HG03064 (cell line): ENCODE measurements around the gene CEP19.

Experiments
- ATAC-seq: cut with Tn5 transposase; IDR thresholded peaks from one replicate; pipeline ENCODE4 v1.9.1; 2021; ENCODE audit warnings: low read depth; ENCODE audit not compliant: unreplicated experiment

The CEP19 gene

GRCh38 chr3:196712514-196713413 lies 714 bp upstream of the CEP19 start:
- peak; percentile 45 for ATAC-seq

- ATAC-seq = no peak
Observed at GRCh38 chr3:196708467-196708866, 3.6 kb downstream of the CEP19 start.

DNA sequence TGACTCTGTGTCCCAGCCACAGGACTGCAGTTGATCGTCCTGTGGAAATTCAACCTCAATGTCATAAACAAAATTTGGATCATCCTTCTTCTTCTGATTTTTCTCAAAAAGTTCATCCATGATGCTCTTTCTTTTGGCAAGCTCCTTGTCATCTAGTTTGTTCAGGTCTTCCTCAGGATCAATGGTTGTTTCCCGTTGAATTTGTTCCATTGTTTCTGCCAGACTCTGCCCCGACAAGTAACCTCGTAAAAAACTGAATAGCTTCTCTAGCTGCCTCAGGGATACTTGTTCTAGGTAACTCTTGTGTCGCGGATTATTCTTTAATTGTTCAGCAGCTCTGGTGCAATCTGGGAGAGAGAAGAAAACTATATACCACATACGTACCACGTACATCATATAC lies 4.5 kb downstream of the CEP19 start:
- ATAC-seq = no peak

DNA sequence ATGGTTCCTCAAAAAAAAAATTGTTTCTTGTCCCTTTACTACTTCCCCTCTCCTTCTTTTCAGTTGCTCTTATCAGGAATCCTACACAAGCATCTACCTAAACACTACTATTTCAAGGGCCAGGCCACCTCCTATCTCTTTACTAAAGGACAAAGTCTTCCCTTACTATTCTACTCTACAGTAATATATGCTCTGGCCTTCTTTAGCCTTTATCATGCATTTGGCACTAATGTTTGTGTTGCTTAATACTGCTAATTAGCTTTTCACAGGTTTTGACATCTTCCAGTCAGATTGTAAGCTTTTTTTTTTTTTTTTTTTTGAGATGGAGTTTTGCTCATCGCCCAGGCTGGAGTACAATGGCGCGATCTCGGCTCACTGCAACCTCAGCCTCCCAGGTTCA lies 5.3 kb downstream of the CEP19 start:
- ATAC-seq = no peak

DNA sequence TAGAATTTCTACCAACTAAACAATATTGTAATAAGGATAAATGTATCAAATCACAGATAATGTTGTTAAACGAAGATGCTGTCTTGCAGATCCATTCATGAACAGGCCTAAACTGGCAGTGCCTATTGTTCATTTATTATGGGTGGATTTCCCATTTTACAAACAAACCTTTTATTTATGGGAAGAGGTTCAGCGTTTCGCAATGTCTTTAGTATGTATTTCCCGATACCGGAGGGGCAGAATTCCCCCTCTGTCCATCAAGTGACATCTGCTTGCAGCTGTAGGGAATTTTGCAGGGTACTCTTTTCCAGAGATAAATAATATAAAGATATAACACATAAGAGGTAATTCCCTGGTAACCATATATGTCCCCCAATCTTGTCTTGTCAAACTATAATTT lies 5.7 kb downstream of the CEP19 start:
- ATAC-seq = no peak

DNA sequence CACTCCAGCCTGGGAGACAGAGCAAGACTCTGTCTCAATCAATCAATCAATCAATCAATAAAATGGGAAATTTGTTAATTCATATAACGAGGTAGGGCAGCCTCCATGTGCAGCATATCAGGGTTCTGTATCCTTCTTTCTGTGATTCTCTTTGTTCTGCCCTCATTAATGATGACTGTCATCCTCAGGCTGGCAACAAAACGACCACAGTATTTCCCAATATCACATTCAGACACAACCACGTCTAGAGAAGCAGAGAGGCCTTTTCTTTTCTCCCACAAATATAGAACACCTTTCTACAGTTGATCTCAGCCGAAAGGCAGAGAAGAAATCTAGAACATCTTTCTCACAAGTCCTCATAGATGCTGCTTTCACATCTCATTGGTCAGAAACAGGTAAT lies 11.2 kb downstream of the CEP19 start:
- ATAC-seq = no peak

DNA sequence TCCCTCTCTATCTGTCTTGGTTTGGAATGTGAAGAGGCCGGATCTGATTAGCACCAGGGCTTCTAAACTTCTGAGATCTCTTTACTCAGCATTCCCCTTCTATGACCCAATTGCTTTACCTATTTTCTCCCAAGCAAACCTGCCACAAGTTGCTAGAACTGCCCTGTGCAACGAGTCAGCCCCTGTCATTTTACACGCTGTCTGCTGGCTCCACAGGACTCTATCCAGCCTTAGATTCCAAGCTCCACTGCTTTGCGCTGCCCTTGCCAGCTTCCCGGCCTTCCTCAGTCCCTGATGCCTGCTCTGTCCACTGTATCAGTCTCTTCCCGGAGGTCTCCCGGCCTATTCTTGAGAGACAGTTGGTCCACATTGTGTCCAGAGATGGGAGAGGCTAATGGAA lies 12.3 kb downstream of the CEP19 start:
- ATAC-seq = no peak

DNA sequence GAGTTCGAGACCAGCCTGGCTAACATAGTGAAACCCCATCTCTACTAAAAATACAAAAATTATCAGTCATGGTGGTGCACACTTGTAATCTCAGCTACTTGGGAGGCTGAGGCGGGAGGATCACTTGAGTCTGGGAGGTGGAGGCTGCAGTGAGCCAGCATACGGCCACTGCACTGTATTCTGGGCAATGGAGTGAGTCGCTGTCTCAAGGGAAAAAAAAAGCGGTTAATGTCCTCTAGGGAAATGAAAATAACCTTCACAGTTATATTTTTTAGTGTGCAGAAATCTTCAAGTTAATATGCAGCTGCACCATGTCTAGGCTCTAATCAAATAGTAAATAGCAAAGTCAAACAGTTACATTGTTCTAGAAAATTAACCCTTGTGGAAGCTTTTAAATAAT lies 14.8 kb downstream of the CEP19 start:
- no peak for ATAC-seq

- ATAC-seq = no peak
Observed at GRCh38 chr3:196695849-196696226, 16.2 kb downstream of the CEP19 start.

DNA sequence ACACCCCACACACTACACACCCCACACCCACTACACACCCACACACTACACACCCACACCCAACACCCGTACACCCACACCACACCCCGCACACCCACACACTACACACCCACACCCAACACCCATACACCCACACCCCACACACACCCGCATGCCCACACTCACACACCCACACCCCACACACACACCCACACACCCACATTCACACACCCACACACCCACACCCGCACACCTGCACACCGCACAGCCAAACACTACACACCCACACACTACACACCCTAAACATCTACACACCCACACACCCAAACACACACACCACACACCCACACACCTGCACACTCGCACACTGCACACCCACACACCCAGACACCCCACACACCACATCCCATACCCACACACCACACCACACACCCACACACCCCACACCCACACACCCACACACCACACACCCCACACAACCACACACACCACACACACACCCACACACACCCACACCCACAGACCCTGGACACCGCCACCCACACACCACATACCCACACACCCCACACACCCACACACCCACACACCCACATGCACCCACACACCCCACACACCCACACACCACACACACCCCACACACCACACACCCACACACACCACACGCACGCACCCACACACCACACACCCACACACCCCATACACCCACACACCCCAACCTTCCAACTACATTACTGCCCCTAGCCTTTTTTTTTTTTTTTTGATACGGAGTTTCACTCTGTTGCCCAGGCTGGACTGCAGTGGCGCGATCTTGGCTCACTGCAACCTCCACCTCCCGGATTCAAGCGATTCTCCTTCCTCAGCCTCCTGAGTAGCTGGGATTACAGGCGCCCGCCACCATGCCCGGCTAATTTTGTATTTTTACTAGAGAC lies 16.9 kb downstream of the CEP19 start:
- ATAC-seq = no peak

- ATAC-seq = no peak
Observed at GRCh38 chr3:196694202-196694638, 17.8 kb downstream of the CEP19 start.

DNA sequence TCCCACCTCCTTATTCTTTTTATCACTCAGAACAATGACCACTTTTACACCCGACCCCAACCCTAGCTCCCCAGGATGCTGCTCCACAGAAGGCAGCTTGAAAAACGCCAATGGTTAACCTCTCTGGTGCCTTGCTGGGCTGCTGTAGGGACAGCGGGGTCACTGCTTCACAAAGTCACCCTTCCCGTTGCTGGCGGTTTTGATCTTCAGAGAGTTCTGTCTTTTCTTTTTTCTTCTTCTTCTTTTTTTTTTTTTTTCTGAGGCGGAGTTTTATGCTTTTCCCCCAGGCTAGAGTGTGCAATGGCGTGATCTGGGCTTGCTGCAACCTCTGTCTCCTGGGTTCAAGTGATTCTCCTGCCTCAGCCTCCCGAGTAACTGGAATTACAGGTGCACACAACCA lies 20.7 kb downstream of the CEP19 start:
- no peak for ATAC-seq

DNA sequence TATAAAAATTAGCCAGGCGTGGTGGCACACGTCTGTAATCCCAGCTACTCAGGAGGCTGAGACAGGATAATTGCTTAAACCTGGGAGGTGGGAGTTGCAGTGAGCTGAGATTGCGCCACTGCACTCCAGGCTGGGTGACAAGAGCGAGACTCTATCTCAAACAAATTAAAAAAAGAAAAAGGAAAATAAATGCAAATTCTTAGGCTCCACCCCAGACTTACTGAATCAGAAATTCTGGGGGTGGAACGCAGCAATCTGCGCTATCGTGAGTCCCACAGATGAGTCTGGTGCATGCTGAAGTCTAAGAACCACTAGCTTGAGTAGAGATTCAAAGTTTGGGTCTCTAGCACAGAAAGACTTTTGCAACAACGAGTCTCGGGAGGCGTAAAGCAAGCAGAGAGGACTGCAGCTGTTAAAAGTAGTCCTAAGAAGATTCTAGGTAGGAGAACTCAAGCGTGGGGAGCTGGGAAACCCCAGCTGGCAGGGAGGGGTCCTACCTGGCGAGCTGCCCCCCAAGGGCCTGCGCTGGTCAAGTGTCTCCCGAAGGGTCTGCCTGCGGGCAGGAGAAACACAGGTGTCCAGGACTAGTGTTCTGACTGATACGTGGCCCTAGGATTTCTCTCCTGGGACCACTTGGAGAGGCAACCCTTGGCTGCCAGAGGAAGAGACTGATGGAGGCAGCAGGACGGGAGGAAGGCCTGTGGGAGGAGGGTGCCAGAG lies 21.9 kb downstream of the CEP19 start:
- ATAC-seq = no peak

- no peak for ATAC-seq
Observed at GRCh38 chr3:196688349-196688748, 23.7 kb downstream of the CEP19 start.

- no peak for ATAC-seq
Observed at GRCh38 chr3:196686436-196686835, 25.6 kb downstream of the CEP19 start.

DNA sequence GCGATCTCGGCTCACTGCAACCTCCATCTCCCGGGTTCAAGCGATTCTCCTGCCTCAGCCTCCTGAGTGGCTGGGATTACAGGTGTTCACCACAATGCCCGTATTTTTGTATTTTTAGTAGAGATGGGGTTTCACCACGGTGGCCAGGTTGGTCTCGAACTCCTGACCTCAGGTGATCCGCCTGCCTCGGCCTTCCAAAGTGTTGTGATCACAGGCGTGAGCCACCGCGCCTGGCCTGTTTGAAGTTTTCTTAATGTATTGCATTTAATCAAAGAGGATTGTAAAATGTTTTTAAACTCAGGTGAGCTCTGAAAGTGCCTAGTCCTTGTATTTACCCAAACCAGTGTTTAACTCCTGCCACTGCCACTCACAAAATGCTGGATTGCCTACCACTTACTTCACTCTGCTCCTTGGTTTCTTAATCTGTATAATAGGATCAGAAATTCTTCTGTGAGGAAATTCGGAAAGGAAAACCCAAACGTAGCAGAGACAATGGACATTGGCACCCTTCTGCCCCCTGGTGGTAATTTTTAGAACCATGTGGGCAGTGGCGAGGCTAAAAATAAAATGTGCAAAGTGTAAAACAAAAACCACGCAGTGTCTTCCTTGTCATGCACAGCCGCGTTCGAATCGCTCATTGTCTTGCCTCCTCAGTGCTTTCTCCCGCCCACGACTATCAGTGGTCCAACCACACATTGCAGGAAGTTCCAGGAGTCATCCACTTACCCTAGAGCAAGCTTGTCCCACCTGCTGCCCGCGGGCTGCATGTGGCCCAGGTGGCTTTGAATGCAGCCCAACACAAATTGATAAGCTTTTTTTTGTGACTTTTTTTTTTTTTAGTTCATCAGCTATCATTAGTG lies 27.3 kb downstream of the CEP19 start:
- ATAC-seq = peak; percentile 80

DNA sequence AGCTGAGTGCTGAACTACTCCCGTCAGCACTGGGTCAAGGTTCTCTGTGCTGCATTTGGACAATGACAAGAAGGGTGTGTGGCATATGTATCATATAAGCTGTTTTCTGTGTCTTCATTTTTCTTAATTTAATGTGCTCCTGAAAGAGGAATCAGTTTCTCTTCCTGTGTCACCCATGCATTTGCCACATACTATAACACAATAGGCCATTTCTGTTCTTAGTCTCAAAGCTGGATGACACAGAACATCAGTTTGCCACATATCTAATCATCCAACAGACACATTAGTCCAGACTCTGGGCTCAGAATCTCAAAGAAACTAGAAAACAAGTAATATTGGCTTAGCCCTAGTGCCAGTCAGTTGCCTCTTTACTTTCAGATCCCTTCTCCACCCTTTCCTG lies 34.1 kb downstream of the CEP19 start:
- ATAC-seq = no peak

GRCh38 chr3:196677353-196677752 lies 34.7 kb downstream of the CEP19 start:
- ATAC-seq = no peak

- no peak for ATAC-seq
Observed at GRCh38 chr3:196673632-196674031, 38.4 kb downstream of the CEP19 start.

DNA sequence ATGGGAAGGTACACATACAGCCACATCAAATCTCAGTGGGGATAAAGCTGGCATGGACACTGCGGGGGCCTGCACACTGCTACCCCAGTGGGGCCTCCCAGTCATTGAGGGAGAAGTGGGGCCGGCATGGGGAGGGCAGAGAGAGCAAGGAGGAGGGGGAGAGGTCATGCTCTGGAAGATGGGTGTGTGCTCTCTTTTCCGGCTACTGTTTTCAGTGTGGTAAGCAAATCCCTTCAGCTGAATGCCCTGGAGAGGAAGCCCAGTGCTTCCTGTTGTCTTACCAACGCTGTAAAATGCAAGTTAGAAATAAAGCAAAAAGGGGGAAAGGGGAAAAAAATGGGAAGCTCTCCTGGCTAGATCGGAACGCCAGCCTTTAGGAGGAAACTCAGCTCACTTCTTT lies 41.7 kb downstream of the CEP19 start:
- no peak for ATAC-seq
